GM12891 (cell line): ENCODE measurements around the gene CRTC1.

Experiments used
- DNase-seq: peaks from one replicate; pipeline ENCODE4 v3.0.0; 2011; ENCODE audit warnings: low spot score; ENCODE audit not compliant: insufficient read length
- FAIRE-seq: peaks from 2 replicates; lab custom pipeline; 2011; peaks lifted over from hg19 to GRCh38; lab: Jason Lieb, UNC
- PAX5 ChIP-seq: IDR thresholded peaks from 2 replicates; pipeline ENCODE4 v1.6.1; 2011; ENCODE audit warnings: low read length, moderate library complexity, mild to moderate bottlenecking; ENCODE audit not compliant: insufficient read depth, severe bottlenecking
- POLR2A ChIP-seq: IDR thresholded peaks from 2 replicates; pipeline ENCODE4 v1.6.1; 2011; ENCODE audit warnings: low read depth, low read length, control low read depth
- POLR2AphosphoS5 ChIP-seq: IDR thresholded peaks from 2 replicates; pipeline ENCODE4 v1.6.1; 2011; ENCODE audit warnings: low read depth, low read length, control low read depth
- POU2F2 ChIP-seq: IDR thresholded peaks from 2 replicates; pipeline ENCODE4 v1.6.1; 2011; ENCODE audit warnings: low read depth, mild to moderate bottlenecking, control low read depth, low read length, moderate library complexity
- SPI1 ChIP-seq: IDR thresholded peaks from 2 replicates; pipeline ENCODE4 v1.6.1; 2011; ENCODE audit warnings: low read depth, low read length, control low read depth
- TAF1 ChIP-seq: IDR thresholded peaks from 2 replicates; pipeline ENCODE4 v1.6.1; 2011; ENCODE audit warnings: low read depth, low read length, control low read depth

CRTC1 gene

DNA sequence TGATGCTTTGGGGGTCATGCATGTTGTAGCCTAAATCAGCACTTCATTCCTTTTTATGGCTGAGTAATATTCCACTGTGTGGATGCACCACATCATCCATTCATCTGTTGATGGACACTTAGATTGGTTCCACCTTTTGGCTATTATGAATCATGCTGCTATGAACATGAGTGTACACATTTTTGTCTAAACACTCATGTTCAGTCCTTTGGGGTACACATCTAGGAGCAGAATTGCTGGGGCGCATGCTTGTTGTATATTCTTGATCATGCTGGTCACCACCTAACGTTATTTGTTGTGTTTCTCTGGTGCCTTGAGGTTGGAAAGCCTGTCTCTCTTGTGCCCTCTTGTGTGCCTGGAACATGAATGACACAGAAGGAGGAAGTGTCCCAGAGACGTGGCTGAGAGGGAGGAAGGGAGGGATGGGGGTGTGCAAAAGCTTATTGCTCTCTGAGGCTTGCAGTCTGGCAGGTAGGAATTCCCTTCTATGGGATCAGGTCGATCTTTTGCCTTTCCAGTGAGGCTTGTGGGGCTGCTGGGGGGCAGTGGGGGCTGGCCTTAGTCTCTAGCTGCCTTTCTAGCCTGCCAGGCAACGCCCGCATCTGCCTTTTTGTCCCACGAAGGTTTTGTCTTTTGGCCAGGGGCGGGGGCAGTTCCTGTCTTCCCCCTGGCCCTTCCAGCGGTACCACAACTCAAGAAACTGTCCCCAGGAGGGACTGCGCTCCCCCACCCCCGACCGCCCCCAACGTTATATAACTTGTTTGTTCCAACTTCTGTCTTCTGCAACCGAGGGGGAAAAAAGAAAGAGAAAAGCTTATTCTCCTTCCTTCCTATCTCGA is 39.1 kb upstream of the CRTC1 start:
- DNase-seq (no peak), FAIRE-seq (peak; percentile 69)
- TF ChIP-seq POLR2A, result no peak
- TF ChIP-seq SPI1, result peak; percentile 74
- no peak for TF ChIP-seq PAX5
- TF ChIP-seq POLR2AphosphoS5, result no peak
- no peak for TF ChIP-seq POU2F2
- TF ChIP-seq TAF1, result no peak

DNA sequence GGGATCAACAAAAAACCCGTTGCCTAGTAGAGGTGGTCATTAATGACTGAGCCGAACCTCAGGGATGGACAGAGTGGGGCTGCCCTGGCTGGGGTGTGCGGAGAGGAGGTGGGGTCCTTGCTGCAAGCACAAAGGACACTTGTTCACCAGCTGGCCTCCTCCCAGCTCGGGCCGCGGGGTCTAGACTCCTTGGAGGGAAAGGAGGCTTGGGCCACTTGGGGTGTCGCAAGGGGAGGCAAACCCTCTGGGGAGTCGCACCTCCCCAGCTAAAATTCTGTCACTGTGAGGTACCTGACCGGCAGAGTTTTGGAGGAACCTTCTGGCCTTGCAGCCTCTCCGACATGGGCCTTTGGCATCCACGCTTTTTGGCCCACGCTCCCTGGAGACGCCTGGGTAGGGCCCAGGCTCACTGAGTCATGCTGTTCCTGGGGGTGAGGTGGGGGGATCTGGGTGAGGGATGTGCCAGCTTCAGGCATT is 38.4 kb upstream of the CRTC1 start:
- no peak for FAIRE-seq
- no peak for DNase-seq
- TF ChIP-seq SPI1 (no peak), POLR2AphosphoS5 (no peak), PAX5 (no peak), POLR2A (no peak), TAF1 (no peak), POU2F2 (no peak)

DNA sequence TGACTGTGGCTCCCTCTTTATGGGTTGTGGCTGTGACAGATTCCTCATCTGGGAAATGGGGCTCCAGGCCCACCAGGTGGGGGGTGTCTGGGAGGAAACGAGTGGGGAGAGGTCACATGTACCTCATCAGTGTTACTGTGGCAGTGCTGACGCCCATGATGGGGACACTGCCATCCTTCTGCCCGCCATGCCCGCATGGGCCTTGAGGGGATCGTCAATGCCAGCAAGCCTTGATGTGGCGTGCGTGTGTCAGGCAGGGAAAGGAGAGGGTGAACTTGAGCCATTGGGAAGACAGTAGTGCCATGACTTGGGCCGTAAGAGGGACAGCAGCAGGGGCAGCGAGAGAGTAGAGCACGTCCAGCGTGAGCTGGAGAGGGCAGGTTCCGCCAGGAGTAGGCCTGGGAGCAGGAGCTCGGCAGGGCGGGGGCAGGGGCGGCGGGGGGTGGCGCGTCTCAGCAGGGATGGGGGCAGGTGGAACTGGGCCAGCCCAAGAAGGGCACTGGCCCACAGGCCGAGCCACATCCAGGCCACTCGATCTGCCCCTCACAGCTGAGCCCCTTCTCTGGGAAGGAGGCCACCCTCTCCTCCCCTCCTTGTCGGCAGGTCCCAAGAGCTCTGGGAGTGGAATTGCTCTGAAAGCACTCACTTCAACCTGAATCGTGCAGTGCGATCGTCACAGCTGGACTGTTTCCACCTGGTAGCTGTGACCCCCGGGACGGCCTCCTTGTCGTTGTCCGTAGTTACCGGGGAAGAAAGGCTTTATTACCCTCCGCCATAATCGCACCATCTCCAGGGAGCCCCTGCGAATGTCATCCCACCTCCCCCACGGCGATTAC is 36.7 kb upstream of the CRTC1 start:
- DNase-seq, result no peak

DNA sequence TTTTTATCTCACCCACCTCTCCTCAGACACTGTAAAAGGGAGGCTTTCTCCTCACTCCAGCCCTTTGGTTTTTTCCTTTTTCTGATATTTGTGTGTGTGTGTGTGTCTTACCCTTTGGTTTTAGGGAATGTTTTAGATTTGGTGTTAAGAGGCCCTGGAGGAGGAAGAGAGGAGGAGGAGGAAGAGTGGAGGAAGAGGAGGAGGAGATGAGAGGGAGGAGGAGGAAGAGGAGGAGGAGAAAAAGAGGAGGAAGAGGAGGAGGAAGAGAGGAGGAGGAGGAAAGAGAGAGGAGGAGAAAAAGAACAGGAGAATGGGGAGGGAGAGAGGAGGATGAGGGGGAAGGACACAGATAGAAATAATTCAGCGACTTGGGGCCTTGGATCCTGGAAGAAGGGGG is 36.1 kb upstream of the CRTC1 start:
- FAIRE-seq, result no peak
- no peak for TF ChIP-seq POLR2AphosphoS5
- no peak for TF ChIP-seq PAX5
- TF ChIP-seq POLR2A, result no peak
- TF ChIP-seq SPI1, result no peak
- no peak for TF ChIP-seq POU2F2
- TF ChIP-seq TAF1, result no peak
- no peak for DNase-seq

More for the DNA sequence above, 36.7 kb upstream of the CRTC1 start:
- no peak for FAIRE-seq
- TF ChIP-seq SPI1, result no peak
- TF ChIP-seq POLR2AphosphoS5, result no peak
- no peak for TF ChIP-seq PAX5
- no peak for TF ChIP-seq TAF1
- no peak for TF ChIP-seq POU2F2
- no peak for TF ChIP-seq POLR2A

DNA sequence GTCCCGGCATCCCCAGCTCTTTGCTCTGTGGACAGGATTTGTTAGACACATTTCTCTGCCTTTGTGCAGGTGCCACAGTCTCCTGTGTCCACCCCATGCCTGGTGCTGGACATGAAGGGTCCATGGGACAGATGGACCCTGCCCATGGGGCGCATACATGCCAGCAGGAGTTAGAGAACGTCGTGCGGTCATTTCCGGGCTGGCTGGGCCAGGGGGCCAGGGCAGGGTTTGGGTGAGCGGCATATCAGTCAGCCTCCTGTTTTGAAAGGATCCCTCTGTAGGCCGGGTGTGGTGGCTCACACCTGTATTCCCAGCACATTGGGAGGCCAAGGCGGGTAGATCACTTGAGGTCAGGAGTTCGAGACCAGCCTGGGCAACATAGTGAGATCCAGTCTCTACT is 35.7 kb upstream of the CRTC1 start:
- FAIRE-seq (no peak), DNase-seq (no peak)
- TF ChIP-seq POLR2AphosphoS5 (no peak), POLR2A (no peak), SPI1 (no peak), TAF1 (no peak), PAX5 (no peak), POU2F2 (no peak)

DNA sequence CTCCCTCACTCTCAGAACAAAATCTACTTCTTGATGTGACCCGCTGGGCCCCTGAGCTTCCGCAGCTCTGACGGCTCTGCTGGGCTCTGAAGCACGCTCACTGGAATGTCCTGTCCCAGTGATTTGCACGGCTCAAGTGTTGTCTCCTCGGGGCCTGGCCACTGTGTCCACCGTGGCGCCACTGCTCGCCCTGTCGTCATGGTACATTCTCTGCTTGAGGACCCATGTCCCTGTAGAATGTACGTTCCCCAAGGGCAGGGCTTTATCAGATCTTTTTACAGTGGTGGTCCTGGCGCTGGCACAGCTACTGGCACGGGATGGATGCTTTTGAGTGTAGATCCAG is 34.5 kb upstream of the CRTC1 start:
- FAIRE-seq (no peak), DNase-seq (no peak)
- TF ChIP-seq POU2F2 (no peak), SPI1 (no peak), POLR2AphosphoS5 (no peak), TAF1 (no peak), POLR2A (no peak), PAX5 (no peak)

DNA sequence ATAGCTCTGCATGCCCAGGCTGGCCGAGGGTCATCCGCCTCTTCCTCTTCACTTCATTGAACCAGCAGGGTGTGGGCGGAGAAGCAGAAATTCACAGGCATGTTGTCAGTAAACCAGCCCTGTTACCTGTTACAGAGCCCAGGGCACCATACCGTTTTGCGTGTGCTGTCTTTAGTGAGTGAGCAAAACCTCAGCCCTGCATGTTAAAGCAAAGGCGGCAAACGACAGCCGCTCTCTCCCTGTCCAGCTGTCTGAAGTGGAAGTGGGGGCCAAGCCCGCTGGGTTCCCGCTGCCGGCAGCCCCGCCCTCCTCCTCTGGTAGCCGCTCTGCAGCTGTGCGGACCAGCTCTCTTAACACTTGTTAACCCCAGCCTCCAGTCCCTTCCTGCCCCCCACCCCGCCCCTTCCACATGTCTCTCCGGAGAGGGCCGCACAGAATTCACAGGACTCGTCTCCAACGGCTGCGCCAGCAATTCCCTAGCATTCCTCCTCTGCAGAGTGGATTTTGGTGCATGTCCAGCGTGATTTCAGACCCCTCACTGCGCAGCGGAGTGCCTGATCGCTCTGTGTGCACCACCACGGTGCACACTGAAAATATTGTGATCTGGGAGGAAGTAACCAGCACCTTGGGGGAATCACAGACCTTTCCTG is 34.0 kb upstream of the CRTC1 start:
- DNase-seq (no peak), FAIRE-seq (peak; percentile 61)
- TF ChIP-seq PAX5, result no peak

DNA sequence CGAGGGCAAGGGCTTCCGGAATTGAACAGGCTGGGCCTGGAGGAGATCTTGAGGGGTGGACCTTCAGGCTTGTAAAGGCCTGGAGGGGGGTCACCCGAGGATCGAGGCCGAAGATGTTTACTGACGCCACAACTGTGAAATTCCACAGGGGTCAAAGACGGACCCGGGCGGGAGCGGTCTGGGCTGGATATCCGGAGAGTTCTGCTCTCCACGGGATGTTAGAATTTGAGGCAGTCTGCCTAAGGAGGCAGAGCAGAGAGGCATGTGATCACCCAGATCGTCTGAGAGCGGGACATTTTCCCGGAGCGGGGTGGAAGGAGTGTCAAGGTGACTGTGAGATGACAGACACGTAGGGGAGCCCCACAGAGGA is 33.5 kb upstream of the CRTC1 start:
- no peak for DNase-seq
- TF ChIP-seq TAF1 (no peak), POLR2A (no peak), POU2F2 (no peak), PAX5 (no peak), POLR2AphosphoS5 (no peak), SPI1 (no peak)
- no peak for FAIRE-seq

DNA sequence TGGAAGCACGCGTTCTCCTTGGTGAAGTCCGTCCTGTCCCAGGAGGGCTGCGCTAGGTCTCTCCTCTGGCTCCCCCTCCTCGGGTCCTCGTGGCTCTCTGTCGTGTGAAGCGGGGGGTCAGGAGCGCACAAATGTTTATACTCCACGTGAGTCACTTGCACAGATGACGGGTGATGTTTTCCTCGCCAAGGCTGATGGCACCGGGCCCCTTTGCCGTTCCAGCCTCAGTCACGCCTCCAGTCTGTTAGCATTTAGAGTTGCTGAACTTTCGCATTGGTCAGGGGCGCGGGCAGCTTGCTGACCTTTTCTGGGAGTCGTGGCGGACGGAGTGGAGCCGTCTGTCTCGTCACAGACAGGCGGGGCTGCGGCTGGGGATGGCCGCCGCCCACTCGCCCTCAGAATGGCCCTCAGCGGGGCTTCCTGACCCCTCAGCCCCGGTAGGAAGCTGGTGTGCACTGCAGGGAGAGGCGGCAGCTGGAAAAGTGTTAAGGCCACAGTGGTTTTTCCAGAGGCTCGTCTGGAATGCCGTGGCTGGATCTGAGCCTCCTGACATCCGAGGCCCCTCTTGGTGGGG is 32.9 kb upstream of the CRTC1 start:
- no peak for TF ChIP-seq POLR2A
- TF ChIP-seq SPI1, result no peak
- TF ChIP-seq POLR2AphosphoS5, result no peak
- TF ChIP-seq TAF1, result no peak
- no peak for TF ChIP-seq PAX5
- no peak for TF ChIP-seq POU2F2
- FAIRE-seq, result no peak
- DNase-seq, result no peak
